NCI-H345 (cell line): Measurements from ENCODE around the gene LSMEM2.

Experiments used
- DNase-seq: peaks from one replicate; lab custom pipeline; 2025; lab: John Stamatoyannopoulos, UW

LSMEM2 gene

GRCh38 chr3:50322115-50322385, 43.2 kb downstream of the LSMEM2 start:
- DNase-seq: no peak

GRCh38 chr3:50322386-50323091, 43.7 kb downstream of the LSMEM2 start, which contains the start of gene HYAL2:
Gene HYAL2, minus strand, starts transcription at chr3:50322745. Its CDS starts 2,256 bp downstream, at chr3:50320489.
- no peak for DNase-seq

- DNase-seq: no peak
Observed at GRCh38 chr3:50323092-50323600, 44.3 kb downstream of the LSMEM2 start.

GRCh38 chr3:50323614-50324199, 44.8 kb downstream of the LSMEM2 start:
- DNase-seq: no peak

GRCh38 chr3:50324351-50325112, 45.6 kb downstream of the LSMEM2 start:
- DNase-seq: peak; percentile 45

- no peak for DNase-seq
Observed at GRCh38 chr3:50325113-50325480, 46.2 kb downstream of the LSMEM2 start.

- no peak for DNase-seq
Observed at GRCh38 chr3:50325497-50326181, 46.8 kb downstream of the LSMEM2 start.

GRCh38 chr3:50326182-50326541, 47.3 kb downstream of the LSMEM2 start:
- no peak for DNase-seq

- no peak for DNase-seq
Observed at GRCh38 chr3:50327129-50327528, 48.2 kb downstream of the LSMEM2 start.

GRCh38 chr3:50327943-50328691, 49.2 kb downstream of the LSMEM2 start, which contains the start of gene TUSC2:
Gene TUSC2, minus strand, starts transcription at chr3:50328223. Its CDS starts 124 bp downstream, at chr3:50328099.
- peak; percentile 92 for DNase-seq

- no peak for DNase-seq
Observed at GRCh38 chr3:50330330-50330729, 51.4 kb downstream of the LSMEM2 start.

GRCh38 chr3:50331364-50331907, 52.5 kb downstream of the LSMEM2 start:
- DNase-seq: no peak

- DNase-seq: no peak
Observed at GRCh38 chr3:50333744-50334328, 54.9 kb downstream of the LSMEM2 start.

- DNase-seq: no peak
Observed at GRCh38 chr3:50334339-50335075, 55.6 kb downstream of the LSMEM2 start.

GRCh38 chr3:50336452-50337174, 57.7 kb downstream of the LSMEM2 start:
- DNase-seq: no peak

GRCh38 chr3:50337175-50337861, 58.4 kb downstream of the LSMEM2 start:
- DNase-seq: peak; percentile 97
